Nephron progenitor cell (in vitro differentiated cells): ENCODE data around the gene CD163.
"Not testable (repeated sequence)": the region's sequence is repeated elsewhere in the genome, so short reads cannot be mapped to it uniquely, and the experiment has no call there.

ENCODE experiments used
- DNase-seq: peaks from one replicate; pipeline ENCODE4 v3.0.0; 2021
- H3K27ac Mint-ChIP-seq: 2 replicates; pipeline ENCODE4 v1.8.0; 2021; ENCODE audit warnings: mild to moderate bottlenecking, moderate library complexity, mixed read lengths
- H3K27me3 Mint-ChIP-seq: 2 replicates; pipeline ENCODE4 v1.8.0; 2021; ENCODE audit warnings: mild to moderate bottlenecking, low read depth, mixed read lengths; ENCODE audit not compliant: poor library complexity
- H3K36me3 Mint-ChIP-seq: 2 replicates; pipeline ENCODE4 v1.8.0; 2021; ENCODE audit warnings: low read depth, mixed read lengths
- H3K4me1 Mint-ChIP-seq: 2 replicates; pipeline ENCODE4 v1.8.0; 2021; ENCODE audit warnings: mixed read lengths
- H3K4me3 Mint-ChIP-seq: 2 replicates; pipeline ENCODE4 v1.8.0; 2021; ENCODE audit warnings: mild to moderate bottlenecking, moderate library complexity, mixed read lengths
- H3K9me3 Mint-ChIP-seq: 2 replicates; pipeline ENCODE4 v1.8.0; 2021; ENCODE audit warnings: mild to moderate bottlenecking, moderate library complexity, mixed read lengths
- CTCF ChIP-seq: fragments of 200-600 bp; sonication (generic); IDR thresholded peaks from 2 replicates; pipeline ENCODE4 v1.5.0; 2021; ENCODE audit warnings: antibody characterized with exemption

Gene CD163

GRCh38 chr12:7444537-7444936 lies 59.0 kb downstream of the CD163 start:
- H3K9me3 Mint-ChIP-seq: peaks cover 8% of the 10 kb centered on the region

GRCh38 chr12:7444076-7444475 lies 59.5 kb downstream of the CD163 start, which contains the start of gene CD163L1:
CD163L1 (minus strand) TSS chr12:7444153; CDS start chr12:7444127, 26 bp downstream.
- H3K4me1 Mint-ChIP-seq: peaks cover 5% of the 10 kb centered on the region
- peaks cover 12% of the 10 kb centered on the region for H3K9me3 Mint-ChIP-seq
- H3K27ac Mint-ChIP-seq: no peak within 1 kb of the TSS
- peaks cover 9% of the 10 kb centered on the region for H3K36me3 Mint-ChIP-seq
- DNase-seq: no peak
- peaks cover 23% of the 10 kb centered on the region for H3K27me3 Mint-ChIP-seq
- no peak for TF ChIP-seq CTCF
- H3K4me3 Mint-ChIP-seq: no peak within 1 kb of the TSS

More at GRCh38 chr12:7444537-7444936, 59.0 kb downstream of the CD163 start:
- no peak for DNase-seq
- Mint-ChIP-seq H3K36me3 (peaks cover 4% of the 10 kb centered on the region), H3K4me3 (no peak overlapping the region), H3K4me1 (peaks cover 4% of the 10 kb centered on the region), H3K27me3 (peaks cover 20% of the 10 kb centered on the region), H3K27ac (no peak overlapping the region)
- TF ChIP-seq CTCF: no peak

GRCh38 chr12:7441216-7441615 lies 62.4 kb downstream of the CD163 start:
- H3K27ac Mint-ChIP-seq: no peak overlapping the region
- peaks cover 25% of the 10 kb centered on the region for H3K27me3 Mint-ChIP-seq
- no peak for DNase-seq
- peaks cover 9% of the 10 kb centered on the region for H3K36me3 Mint-ChIP-seq
- TF ChIP-seq CTCF: no peak
- H3K4me3 Mint-ChIP-seq: peak overlapping the region; percentile 64
- peaks cover 5% of the 10 kb centered on the region for H3K4me1 Mint-ChIP-seq
- H3K9me3 Mint-ChIP-seq: peaks cover 27% of the 10 kb centered on the region

GRCh38 chr12:7439579-7440505 lies 63.7 kb downstream of the CD163 start:
- H3K27me3 Mint-ChIP-seq: peaks cover 25% of the 10 kb centered on the region
- no peak for TF ChIP-seq CTCF
- H3K27ac Mint-ChIP-seq: no peak overlapping the region
- DNase-seq: peak; percentile 79
- peak overlapping the region; percentile 84 for H3K4me3 Mint-ChIP-seq
- H3K36me3 Mint-ChIP-seq: peaks cover 9% of the 10 kb centered on the region
- peaks cover 27% of the 10 kb centered on the region for H3K9me3 Mint-ChIP-seq
- H3K4me1 Mint-ChIP-seq: peaks cover 5% of the 10 kb centered on the region

- not testable (repeated sequence) for DNase-seq, H3K4me1 Mint-ChIP-seq, H3K27ac Mint-ChIP-seq, H3K4me3 Mint-ChIP-seq, H3K36me3 Mint-ChIP-seq
- peaks cover 27% of the 10 kb centered on the region for H3K9me3 Mint-ChIP-seq
- peaks cover 25% of the 10 kb centered on the region for H3K27me3 Mint-ChIP-seq
These were observed 65.1 kb downstream of the CD163 start for GRCh38 chr12:7438291-7438995.

GRCh38 chr12:7437494-7437893 lies 66.1 kb downstream of the CD163 start:
- Mint-ChIP-seq H3K9me3 (peaks cover 27% of the 10 kb centered on the region), H3K27me3 (peaks cover 25% of the 10 kb centered on the region)
- H3K4me1 Mint-ChIP-seq, H3K36me3 Mint-ChIP-seq, H3K27ac Mint-ChIP-seq, DNase-seq, H3K4me3 Mint-ChIP-seq: not testable (repeated sequence)
